Natural killer cell (primary cell): ENCODE data around the gene OXSR1. TPM values are rescaled to one million over a fixed set of nuclear protein-coding genes. Genes with fewer than 3 reads are reported as not detected.
"Not testable (repeated sequence)": the region's sequence is repeated elsewhere in the genome, so short reads cannot be mapped to it uniquely, and the experiment has no call there.

ENCODE experiments used
- ATAC-seq, 3 donors: fragments of 150-1000 bp in 2 of 3; fragments of 200-7000 bp in 1 of 3; cut with Tn5 transposase; 1 replicate in 1 of 3; 2 replicates in 2 of 3; pipeline ENCODE4 v1.10.0; 2021; ENCODE audit warnings: mild to moderate bottlenecking in 2 of 3, moderate library complexity in 2 of 3
- DNase-seq, 2 donors: peaks; one replicate each; pipeline versions ENCODE4 v3.0.0 to v3.0.0-alpha.2; 2013 to 2021; ENCODE audit warnings: mixed read lengths in 1 of 2
- H3K27ac ChIP-seq: one replicate; pipeline ENCODE4 v1.5.1; 2013; ENCODE audit warnings: mild to moderate bottlenecking, low read length
- H3K27me3 ChIP-seq: one replicate; pipeline ENCODE4 v1.6.1; 2013; ENCODE audit warnings: low read length; ENCODE audit not compliant: control insufficient read depth, insufficient read depth
- H3K36me3 ChIP-seq: one replicate; pipeline ENCODE4 v1.6.1; 2013; ENCODE audit warnings: low read length; ENCODE audit not compliant: control insufficient read depth, insufficient read depth
- H3K4me1 ChIP-seq: one replicate; pipeline ENCODE4 v1.6.1; 2013; ENCODE audit warnings: low read length; ENCODE audit not compliant: control insufficient read depth, insufficient read depth
- H3K4me3 ChIP-seq: one replicate; pipeline ENCODE4 v1.5.1; 2013; ENCODE audit warnings: low read length
- H3K9me3 ChIP-seq: one replicate; pipeline ENCODE4 v1.6.1; 2013; ENCODE audit warnings: low read length; ENCODE audit not compliant: control insufficient read depth, insufficient read depth
- H3K27ac Mint-ChIP-seq, 2 donors: one replicate each; pipeline ENCODE4 v1.8.0; 2022; ENCODE audit warnings: mild to moderate bottlenecking in 2 of 2, mixed read lengths in 2 of 2, moderate library complexity in 1 of 2
- H3K27me3 Mint-ChIP-seq, 2 donors: one replicate each; pipeline ENCODE4 v1.8.0; 2022; ENCODE audit warnings: low read depth in 2 of 2, mixed read lengths in 2 of 2
- H3K36me3 Mint-ChIP-seq: one replicate; pipeline ENCODE4 v1.8.0; 2022; ENCODE audit warnings: mixed read lengths
- H3K4me1 Mint-ChIP-seq, 2 donors: one replicate each; pipeline ENCODE4 v1.8.0; 2022; ENCODE audit warnings: mixed read lengths in 2 of 2
- H3K4me3 Mint-ChIP-seq: one replicate; pipeline ENCODE4 v1.8.0; 2022; ENCODE audit warnings: mild to moderate bottlenecking, moderate library complexity, mixed read lengths
- H3K9me3 Mint-ChIP-seq, 2 donors: one replicate each; pipeline ENCODE4 v1.8.0; 2022; ENCODE audit warnings: mixed read lengths in 2 of 2
- WGBS: methylation state at CpG from one replicate; pipeline ENCODE4 v1.1.7; 2013; ENCODE audit warnings: missing lambda C conversion rate; ENCODE audit not compliant: insufficient coverage; 5-methylcytosine and 5-hydroxymethylcytosine counted together
- intact Hi-C: fragments of 100-400 bp; cut with micrococcal nuclease; formaldehyde crosslinking; loops from one replicate; pipeline ENCODE4 v1.14.2; 2022
- total RNA-seq, 4 donors: library from RNA; stranded (reverse); fragments of 120-200 nt in 1 of 4; gene quantifications; one replicate each; pipeline versions ENCODE4 v1.2.3 to v1.2.4, GENCODE V29; 2013 to 2022
- TF ChIP-seq, protein P1 (sequence below): fragments of 200-600 bp; IDR thresholded peaks from one replicate; pipeline ENCODE4 v1.8.0; 2022; ENCODE audit warnings: antibody characterized with exemption

Gene OXSR1
- total RNA-seq, 3 donors from 2014 or later (not counting 1 experiment from before 2014, with no cell fraction given) = 37.2 to 46.1 (median 44.0) TPM

- WGBS = 92% methylated on average over 14 of the region's 14 CpGs
- Mint-ChIP-seq H3K36me3 (no peaks in the 10 kb centered on the region), H3K4me3 (no peak within 1 kb of the TSS), H3K27me3 (no peaks in the 10 kb centered on the region), H3K27ac (no peak within 1 kb of the TSS), H3K4me1 (no peaks in the 10 kb centered on the region), H3K9me3 (no peaks in the 10 kb centered on the region)
- H3K9me3 ChIP-seq = no peaks in the 10 kb centered on the region
- ATAC-seq = no peak
- no peak for DNase-seq
- TF ChIP-seq, protein P1, sequence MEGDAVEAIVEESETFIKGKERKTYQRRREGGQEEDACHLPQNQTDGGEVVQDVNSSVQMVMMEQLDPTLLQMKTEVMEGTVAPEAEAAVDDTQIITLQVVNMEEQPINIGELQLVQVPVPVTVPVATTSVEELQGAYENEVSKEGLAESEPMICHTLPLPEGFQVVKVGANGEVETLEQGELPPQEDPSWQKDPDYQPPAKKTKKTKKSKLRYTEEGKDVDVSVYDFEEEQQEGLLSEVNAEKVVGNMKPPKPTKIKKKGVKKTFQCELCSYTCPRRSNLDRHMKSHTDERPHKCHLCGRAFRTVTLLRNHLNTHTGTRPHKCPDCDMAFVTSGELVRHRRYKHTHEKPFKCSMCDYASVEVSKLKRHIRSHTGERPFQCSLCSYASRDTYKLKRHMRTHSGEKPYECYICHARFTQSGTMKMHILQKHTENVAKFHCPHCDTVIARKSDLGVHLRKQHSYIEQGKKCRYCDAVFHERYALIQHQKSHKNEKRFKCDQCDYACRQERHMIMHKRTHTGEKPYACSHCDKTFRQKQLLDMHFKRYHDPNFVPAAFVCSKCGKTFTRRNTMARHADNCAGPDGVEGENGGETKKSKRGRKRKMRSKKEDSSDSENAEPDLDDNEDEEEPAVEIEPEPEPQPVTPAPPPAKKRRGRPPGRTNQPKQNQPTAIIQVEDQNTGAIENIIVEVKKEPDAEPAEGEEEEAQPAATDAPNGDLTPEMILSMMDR = no peak
- no peak within 1 kb of the TSS for H3K4me3 ChIP-seq
- H3K27me3 ChIP-seq = no peaks in the 10 kb centered on the region
- no peaks in the 10 kb centered on the region for H3K36me3 ChIP-seq
- intact Hi-C loops = no loop called here
- no peak within 1 kb of the TSS for H3K27ac ChIP-seq
- no peaks in the 10 kb centered on the region for H3K4me1 ChIP-seq
These were observed 116.8 kb downstream of the OXSR1 start, which contains the start of gene SLC22A14 for GRCh38 chr3:38281895-38282686. Gene SLC22A14, plus strand, starts transcription at chr3:38282294. Its CDS starts 23,733 bp downstream, at chr3:38306027.

GRCh38 chr3:38283810-38284755 lies 118.7 kb downstream of the OXSR1 start:
- TF ChIP-seq, protein P1 = no peak
- Mint-ChIP-seq H3K27ac (no peak overlapping the region), H3K9me3 (no peaks in the 10 kb centered on the region), H3K36me3 (no peaks in the 10 kb centered on the region), H3K4me1 (no peaks in the 10 kb centered on the region), H3K27me3 (peaks cover 0 to 3% of the 10 kb centered on the region in 2 donors), H3K4me3 (no peak overlapping the region)
- 87% methylated on average over 16 of the region's 16 CpGs for WGBS
- DNase-seq (no peak), ATAC-seq (no peak)
- Histone ChIP-seq H3K9me3 (no peaks in the 10 kb centered on the region), H3K27me3 (no peaks in the 10 kb centered on the region), H3K4me3 (no peak overlapping the region), H3K36me3 (no peaks in the 10 kb centered on the region), H3K27ac (no peak overlapping the region), H3K4me1 (no peaks in the 10 kb centered on the region)
- intact Hi-C loops = no loop called here

- Histone ChIP-seq H3K27me3 (no peaks in the 10 kb centered on the region), H3K36me3 (no peaks in the 10 kb centered on the region), H3K9me3 (no peaks in the 10 kb centered on the region), H3K4me3 (no peak overlapping the region), H3K4me1 (no peaks in the 10 kb centered on the region), H3K27ac (no peak overlapping the region)
- H3K27ac Mint-ChIP-seq = no peak overlapping the region
- no peak overlapping the region for H3K4me3 Mint-ChIP-seq
- no peaks in the 10 kb centered on the region for H3K9me3 Mint-ChIP-seq
- intact Hi-C loops = no loop called here
- 93% methylated on average over 3 of the region's 6 CpGs for WGBS
- H3K4me1 Mint-ChIP-seq = no peaks in the 10 kb centered on the region
- ATAC-seq (no peak), DNase-seq (no peak)
- H3K36me3 Mint-ChIP-seq = no peaks in the 10 kb centered on the region
- TF ChIP-seq, protein P1 = no peak
- peaks cover 0 to 9% of the 10 kb centered on the region in 2 donors for H3K27me3 Mint-ChIP-seq
These were observed 119.4 kb downstream of the OXSR1 start for GRCh38 chr3:38284756-38285150.

DNA sequence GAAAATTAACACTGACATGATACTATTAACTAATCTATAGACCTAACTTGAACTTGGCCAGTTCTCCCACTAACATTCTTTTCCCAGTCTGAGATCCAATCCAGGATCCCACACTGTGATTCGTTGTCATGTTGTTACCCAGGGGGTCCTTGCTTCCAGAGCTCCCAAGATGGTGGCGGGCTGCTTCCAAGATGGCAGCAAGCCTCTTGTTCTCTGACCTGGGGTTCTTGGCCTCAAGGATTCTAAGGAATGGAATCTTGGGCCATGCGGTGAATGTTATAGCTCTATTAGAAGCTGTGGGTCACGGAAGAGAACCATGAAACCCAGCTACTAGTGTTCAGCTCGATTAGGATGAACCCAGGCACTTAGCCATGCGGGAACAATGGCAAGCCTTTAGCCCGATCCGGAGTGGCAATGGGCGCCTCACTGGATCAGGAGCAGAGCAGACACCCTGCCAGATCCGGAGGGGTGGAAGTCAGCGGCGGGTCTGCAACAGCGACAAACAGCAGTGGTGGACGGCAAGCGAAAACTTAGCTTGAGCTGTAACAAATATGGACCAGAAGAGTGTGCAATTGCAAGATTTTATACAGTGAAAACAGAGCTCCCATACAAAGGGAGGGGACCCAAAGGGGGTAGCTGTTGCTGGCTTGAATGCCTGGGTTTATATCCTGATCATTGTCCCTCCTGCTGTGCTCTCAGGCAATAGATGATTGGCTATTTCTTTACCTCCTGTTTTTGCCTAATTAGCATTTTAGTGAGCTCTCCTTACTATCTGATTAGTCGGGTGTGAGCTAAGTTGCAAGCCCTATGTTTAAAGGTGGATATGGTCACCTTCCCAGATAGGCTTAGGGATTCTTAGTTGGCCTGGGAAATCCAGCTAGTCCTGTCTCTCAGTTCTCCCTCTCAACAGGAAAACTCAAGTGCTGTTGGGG lies 124.2 kb downstream of the OXSR1 start:
- DNase-seq, H3K27me3 Mint-ChIP-seq, ATAC-seq, H3K36me3 Mint-ChIP-seq, H3K4me1 ChIP-seq, H3K27ac Mint-ChIP-seq, H3K4me3 ChIP-seq, H3K27me3 ChIP-seq, H3K36me3 ChIP-seq, H3K9me3 Mint-ChIP-seq, intact Hi-C loops, H3K4me3 Mint-ChIP-seq, H3K27ac ChIP-seq, H3K9me3 ChIP-seq, H3K4me1 Mint-ChIP-seq: not testable (repeated sequence)
- WGBS = 96% methylated on average over 16 of the region's 16 CpGs

GRCh38 chr3:38297053-38297452 lies 131.7 kb downstream of the OXSR1 start:
- not testable (repeated sequence) for H3K4me1 ChIP-seq, H3K9me3 ChIP-seq, H3K4me3 ChIP-seq, H3K27me3 ChIP-seq, H3K27ac Mint-ChIP-seq, H3K36me3 ChIP-seq, H3K27ac ChIP-seq, ATAC-seq, H3K4me1 Mint-ChIP-seq, H3K4me3 Mint-ChIP-seq, H3K9me3 Mint-ChIP-seq, H3K36me3 Mint-ChIP-seq, DNase-seq
- peaks cover 0 to 10% of the 10 kb centered on the region in 2 donors for H3K27me3 Mint-ChIP-seq
- intact Hi-C loops = loop anchor here (5.0 kb wide), 1 partner anchor 180 kb away; no protein-coding TSS in a partner anchor
- WGBS = 85% methylated on average over 4 of the region's 4 CpGs
